Measurements from ENCODE around the gene DCTN4.

DCTN4 gene

DNA sequence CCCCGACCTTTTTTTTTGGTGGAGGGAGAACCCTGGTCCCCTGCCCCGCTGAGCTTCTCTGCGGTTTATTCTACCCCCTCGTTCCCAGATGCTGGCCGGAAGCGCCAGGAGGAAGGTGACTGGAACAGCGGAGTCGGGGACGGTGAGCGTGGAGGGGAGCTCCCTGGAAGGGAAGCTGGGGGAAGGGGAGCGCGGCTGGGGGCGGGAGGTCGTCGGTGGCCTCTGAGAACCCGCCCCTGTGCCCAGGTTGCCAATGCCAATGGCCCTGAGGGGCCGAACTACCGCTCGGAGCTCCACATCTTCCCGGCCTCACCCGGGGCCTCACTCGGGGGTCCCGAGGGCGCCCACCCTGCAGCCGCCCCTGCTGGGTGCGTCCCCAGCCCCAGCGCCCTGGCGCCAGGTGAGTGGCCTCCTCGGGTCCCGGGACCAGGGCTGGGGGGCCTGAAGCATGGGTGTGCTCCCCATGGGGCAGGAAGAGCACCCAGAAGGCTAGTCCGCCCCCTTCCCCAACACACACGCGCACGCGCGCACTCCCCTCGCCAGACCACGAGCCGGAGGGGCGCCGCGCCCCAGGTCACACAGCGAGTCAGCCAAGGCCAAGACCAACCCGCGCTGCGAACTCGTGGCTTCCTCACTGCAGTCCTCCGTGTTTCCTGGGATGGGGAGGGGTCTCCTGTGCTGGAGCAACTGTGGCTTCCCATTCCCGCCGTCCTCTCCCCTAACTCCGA, 87.1 kb downstream of the DCTN4 start:
- DNase-seq = no peak

GRCh38 chr5:150670948-150671310, 87.9 kb downstream of the DCTN4 start:
- DNase-seq = no peak

GRCh38 chr5:150670275-150670947, 88.4 kb downstream of the DCTN4 start:
- no peak for DNase-seq

DNA sequence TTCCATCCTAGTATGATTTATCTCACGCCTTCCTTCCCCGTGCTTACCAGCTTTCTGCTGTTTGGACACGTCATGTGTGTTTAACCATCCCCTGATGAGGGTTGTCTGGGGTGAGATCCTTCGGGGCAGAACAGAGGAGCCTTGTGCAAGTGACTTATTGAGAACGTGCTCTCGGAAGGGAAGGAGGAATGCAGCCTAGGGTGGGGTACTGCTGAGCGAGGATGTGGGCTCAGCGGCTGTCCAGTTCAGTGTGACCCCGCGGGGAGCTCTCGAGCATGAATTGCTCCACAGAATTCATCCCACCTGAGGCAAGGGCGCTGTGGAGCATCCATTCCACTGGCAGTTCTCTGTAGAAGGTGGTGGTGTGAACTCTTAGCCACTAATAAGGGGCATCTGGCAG, 93.8 kb downstream of the DCTN4 start:
- DNase-seq = no peak

- no peak for DNase-seq
These were observed 94.9 kb downstream of the DCTN4 start for GRCh38 chr5:150663936-150664335.

- no peak for DNase-seq
These were observed 95.9 kb downstream of the DCTN4 start for GRCh38 chr5:150662731-150663516.

DNA sequence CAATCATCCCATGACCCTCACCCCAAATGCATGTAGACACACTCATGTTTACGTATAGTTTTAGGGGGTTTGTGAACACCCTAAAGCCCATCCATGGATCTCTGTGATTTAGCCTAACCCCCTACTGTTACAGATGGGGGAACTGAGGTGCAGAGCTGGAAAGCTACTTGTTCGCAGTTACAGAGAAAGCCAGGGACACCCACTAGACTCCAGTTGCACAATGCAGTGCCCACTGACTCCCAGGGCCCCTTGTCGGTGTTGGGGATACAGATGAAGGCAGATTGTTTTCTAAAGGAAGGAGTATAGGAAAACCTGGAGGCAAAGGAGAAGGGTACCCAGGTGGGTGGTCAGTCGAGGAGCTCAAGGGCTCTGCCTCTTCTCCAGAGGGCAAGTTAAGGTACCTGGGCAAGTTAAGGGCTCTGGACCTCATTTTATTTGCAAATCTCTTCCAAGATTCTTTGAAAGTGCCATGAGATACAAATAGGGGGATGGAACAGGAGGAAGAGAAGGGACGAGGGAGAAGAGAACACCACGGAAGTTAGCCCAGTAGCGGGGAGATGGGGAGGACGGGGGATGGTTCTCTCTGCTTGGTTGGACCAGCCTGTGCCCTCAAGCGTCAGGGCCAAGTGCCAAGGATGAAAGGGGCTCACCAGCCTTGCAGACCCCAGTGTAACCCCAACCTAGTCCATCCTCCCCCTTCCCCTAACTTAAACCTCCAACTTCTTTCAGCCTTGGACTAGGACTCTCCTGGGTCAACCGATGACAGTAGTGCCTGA, 96.8 kb downstream of the DCTN4 start:
- no peak for DNase-seq

DNA sequence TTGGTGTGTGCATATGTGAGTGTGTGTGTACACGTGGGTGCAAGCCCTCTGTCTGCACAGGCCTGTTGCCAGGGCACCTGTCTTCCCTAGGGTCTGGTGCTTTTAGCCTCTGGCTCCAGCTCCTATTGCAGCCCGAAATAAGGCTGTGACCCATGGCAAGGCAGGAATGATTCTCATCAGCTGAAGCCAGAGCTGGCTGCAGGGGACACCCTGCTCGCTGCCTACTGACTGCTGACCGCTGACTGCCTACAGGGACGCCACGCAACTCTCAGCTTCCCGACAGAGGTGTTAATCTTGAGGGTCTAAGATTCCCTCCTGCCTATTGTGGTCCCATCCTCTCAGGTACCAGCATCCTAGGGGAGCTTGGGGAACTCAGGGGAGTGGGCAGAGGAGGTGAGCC, 97.7 kb downstream of the DCTN4 start, which contains the start of gene MYOZ3:
MYOZ3 (plus strand) TSS at position 166 of the 400 bp plus-strand sequence. CDS start 1,691 bp downstream, outside the sequence.
- DNase-seq = no peak

GRCh38 chr5:150660108-150660831, 98.5 kb downstream of the DCTN4 start:
- no peak for DNase-seq

GRCh38 chr5:150659360-150660107, 99.3 kb downstream of the DCTN4 start:
- no peak for DNase-seq

DNA sequence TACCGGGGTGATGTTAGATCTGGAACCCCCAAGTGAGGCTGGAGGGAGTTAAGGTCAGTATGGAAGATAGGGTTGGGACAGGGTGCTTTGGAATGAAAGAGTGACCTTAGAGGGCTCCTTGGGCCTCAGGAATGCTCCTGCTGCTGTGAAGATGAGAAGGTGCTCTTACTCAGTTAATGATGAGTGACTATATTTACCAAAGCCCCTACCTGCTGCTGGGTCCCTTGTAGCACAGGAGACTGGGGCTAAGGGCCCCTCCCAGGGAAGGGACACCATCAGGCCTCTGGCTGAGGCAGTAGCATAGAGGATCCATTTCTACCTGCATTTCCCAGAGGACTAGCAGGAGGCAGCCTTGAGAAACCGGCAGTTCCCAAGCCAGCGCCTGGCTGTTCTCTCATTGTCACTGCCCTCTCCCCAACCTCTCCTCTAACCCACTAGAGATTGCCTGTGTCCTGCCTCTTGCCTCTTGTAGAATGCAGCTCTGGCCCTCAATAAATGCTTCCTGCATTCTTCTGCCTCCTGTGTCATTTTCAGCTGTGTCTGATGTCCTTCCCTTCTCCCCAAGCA, 100.0 kb downstream of the DCTN4 start:
- no peak for DNase-seq

Measured in amygdala (tissue), 56 donors.